PC-3 (cell line): ENCODE measurements around the gene L3MBTL1.

Source experiments
- CTCF ChIP-seq: fragments of 300-600 bp; sonication (generic); conservative IDR thresholded peaks from 2 replicates; pipeline ENCODE4 v1.5.1; 2017; ENCODE audit warnings: antibody characterized with exemption, low read depth, mild to moderate bottlenecking, low read length
- EZH2 ChIP-seq: fragments of 300-600 bp; sonication (generic); IDR thresholded peaks from one replicate; pipeline ENCODE4 v1.6.1; 2017; ENCODE audit warnings: antibody characterized with exemption, mild to moderate bottlenecking, low read length; ENCODE audit not compliant: unreplicated experiment
- EZH2phosphoT487 ChIP-seq: fragments of 300-600 bp; sonication (generic); IDR thresholded peaks from 2 replicates; pipeline ENCODE4 v1.6.1; 2018; ENCODE audit warnings: mild to moderate bottlenecking, antibody characterized with exemption, low read length, borderline replicate concordance

- no peak for TF ChIP-seq CTCF
- no peak for TF ChIP-seq EZH2
- TF ChIP-seq EZH2phosphoT487 = no peak
These were observed 63.0 kb downstream of the L3MBTL1 start for GRCh38 chr20:43570496-43570895.
